GM19099 (cell line): Measurements from ENCODE around the gene MGRN1.

Source experiments
- POLR2A ChIP-seq: IDR thresholded peaks from 3 replicates; pipeline ENCODE4 v1.6.1; 2011; ENCODE audit warnings: low read depth; ENCODE audit not compliant: insufficient read length; ENCODE audit errors: extremely low read depth

MGRN1 gene

DNA sequence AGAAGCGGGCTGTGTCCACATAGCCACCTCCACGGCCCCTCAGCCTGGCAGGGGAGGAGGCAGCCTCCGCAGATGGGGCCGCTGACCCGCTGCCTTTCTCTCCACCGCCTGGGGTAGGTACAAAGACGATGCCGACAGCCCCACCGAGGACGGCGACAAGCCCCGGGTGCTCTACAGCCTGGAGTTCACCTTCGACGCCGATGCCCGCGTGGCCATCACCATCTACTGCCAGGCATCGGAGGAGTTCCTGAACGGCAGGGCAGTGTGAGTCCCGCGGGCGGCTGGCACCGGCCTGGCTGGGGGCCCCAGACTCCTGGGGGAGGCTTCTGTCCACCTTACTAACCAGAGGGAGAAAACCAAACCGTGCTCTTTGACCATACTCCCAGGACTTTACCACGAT lies 27.9 kb downstream of the MGRN1 start:
- TF ChIP-seq POLR2A: no peak

DNA sequence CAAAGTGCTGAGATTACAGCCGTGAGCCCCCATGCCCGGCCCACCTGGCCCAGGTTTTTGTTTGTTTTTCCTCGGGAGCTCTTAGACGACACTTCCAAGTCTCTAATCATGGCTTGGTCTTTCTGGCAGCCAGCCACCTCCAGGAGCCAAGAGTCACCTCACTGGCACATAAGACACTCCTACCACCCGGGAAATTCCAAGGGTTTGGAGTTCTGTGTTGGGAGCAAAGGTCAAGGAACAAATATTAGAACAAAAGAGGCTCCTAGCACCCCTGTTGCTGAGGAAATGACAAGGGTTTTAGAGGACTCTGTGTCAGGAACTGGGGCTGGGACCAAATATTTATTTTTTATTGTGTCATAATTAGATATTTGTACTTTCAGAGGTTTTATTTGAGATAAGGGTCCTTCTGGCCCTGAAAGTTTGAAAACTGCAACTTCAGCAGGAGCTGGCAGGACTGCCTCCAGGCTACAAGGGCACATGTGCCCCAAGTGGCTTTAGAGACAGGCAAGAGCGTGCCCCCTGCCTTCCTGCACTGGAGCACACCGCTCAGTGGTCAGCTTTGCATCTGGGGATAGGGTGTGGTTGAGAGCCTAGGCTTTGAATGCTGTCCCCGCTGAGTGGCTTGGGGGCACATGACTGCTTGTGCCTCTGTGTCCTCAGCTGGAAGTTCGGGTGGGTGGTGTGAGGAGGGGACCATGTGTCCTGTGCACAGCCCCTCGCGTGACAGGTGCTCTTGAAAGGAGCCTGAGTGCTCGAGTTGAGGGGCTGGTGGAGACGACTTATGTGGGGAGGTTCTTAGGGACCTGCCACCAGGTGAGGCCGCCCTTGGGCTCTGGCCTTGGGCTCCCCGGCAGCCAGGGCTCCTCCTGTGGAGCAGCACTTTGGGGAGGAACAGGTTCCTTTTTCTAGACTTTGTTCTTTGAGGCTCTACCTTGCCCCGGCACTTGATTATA lies 29.7 kb downstream of the MGRN1 start:
- no peak for TF ChIP-seq POLR2A

- no peak for TF ChIP-seq POLR2A
Observed at GRCh38 chr16:4654964-4655590, 30.5 kb downstream of the MGRN1 start.

DNA sequence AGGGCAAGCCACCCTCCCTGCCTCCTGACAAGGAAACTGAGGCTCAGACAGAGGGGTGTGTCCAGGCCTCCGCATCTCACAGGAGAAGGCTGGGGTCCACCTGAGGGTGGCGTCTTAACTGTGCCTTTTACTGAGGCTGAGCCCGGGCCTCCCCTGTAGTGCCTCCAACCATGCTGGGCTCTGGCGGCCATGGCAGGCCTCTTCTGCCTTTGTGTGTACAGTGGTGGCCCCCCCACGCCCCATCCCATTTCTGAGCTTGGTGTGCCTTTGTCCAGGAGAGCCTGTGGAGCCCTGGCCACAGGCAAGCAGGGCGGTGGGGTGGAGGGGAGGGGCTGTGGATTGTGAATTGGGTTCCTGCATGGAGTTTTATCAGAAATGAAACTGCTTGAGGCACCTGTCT lies 31.2 kb downstream of the MGRN1 start:
- no peak for TF ChIP-seq POLR2A

GRCh38 chr16:4656221-4656620 lies 31.6 kb downstream of the MGRN1 start:
- no peak for TF ChIP-seq POLR2A

GRCh38 chr16:4656695-4657686 lies 32.4 kb downstream of the MGRN1 start:
- TF ChIP-seq POLR2A: no peak

- no peak for TF ChIP-seq POLR2A
Observed at GRCh38 chr16:4659363-4660353, 35.0 kb downstream of the MGRN1 start.

DNA sequence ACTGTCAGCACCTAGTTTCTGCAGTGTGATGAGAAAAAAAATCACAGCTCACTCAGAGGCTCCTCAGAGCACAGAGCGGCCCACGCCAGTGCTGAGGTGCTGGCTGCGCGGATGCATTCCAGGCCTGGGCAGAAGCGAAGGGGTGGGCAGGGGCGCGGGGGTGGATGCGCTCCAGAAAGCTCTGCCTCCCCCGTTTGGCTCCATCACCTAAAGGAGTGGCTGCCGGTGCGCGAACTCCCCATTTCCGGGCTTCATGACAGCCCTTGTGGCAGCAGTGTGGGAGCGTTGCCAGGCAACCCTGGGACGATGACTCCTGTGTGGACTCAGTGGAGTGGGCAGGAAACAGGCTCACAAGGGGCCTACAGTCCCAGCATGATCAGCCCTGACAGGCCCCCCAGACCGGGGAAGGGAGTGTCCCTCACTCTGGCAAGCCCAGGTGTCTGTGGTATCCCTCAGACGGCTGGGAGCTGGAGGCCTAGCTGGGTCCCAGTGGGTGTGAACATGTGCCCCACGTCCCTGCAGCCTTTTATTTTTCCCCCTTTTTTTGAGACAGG lies 35.9 kb downstream of the MGRN1 start:
- no peak for TF ChIP-seq POLR2A

DNA sequence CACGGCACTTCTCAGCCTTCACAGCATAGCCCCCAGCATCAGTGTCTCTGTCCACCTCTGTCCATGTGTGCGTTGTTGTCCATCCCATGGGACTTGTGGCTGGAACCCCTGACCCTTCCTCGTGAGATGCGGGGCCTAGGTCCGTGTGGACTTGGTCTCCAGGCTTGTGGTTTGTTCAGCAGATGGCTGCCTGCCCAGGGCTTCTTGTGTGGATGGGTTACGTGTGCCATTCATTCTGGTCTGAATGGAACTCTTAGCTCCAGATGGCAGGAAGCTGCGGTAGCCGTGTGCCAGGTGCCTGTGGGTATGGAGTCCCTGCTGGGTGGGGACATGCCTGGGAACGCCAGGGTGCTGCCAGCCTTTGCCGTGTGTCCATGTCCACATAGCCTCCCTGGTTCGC lies 37.0 kb downstream of the MGRN1 start:
- no peak for TF ChIP-seq POLR2A

GRCh38 chr16:4663465-4663776 lies 38.8 kb downstream of the MGRN1 start:
- TF ChIP-seq POLR2A: no peak

DNA sequence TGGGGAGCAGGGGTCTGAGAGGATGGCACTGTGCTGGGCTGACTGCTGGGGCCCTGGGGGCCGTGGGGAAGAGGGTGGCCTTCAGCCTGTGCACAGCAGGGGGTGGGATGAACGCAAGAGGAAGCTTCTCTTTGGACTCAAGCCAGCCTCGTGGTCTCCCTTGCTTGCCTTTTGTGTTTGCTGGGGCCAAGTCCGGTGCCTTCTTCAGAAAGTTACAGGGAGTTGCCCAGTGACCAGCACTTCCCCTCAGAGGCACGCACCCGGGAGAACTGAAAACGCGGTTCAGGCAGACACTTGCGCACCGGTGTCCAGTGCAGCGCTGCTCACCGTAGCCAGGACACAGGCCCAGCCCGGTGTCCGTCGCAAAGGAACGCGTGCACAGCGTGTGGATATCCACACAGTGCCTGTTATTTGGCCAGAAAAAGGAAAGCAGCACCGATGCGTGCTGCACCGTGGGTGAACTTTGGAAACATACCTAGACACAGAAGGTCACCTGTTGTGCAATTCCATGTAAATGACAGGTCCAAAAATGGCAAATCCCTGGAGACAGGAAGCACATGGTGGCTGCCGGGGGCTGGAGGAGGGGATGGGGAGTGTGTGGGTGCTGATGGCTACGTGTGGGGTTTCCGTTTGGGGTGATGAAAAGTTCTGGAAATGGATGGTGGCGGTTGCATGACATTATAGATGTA lies 39.3 kb downstream of the MGRN1 start:
- TF ChIP-seq POLR2A: no peak

- TF ChIP-seq POLR2A: no peak
Observed at GRCh38 chr16:4664538-4665418, 40.2 kb downstream of the MGRN1 start.
